GM15510 (cell line): ENCODE data around the gene IRAK4.
A peak's percentile ranks its signal among the peaks of the same experiment; 100 is the strongest.

Experiments used
- POLR2A ChIP-seq: IDR thresholded peaks from 3 replicates; pipeline ENCODE4 v1.6.1; 2011; ENCODE audit warnings: borderline replicate concordance; ENCODE audit not compliant: insufficient read length; ENCODE audit errors: extremely low read depth

The IRAK4 gene

GRCh38 chr12:43758728-43759563, at the start of gene IRAK4, which contains the start of gene PUS7L:
Gene IRAK4 (plus strand): TSS chr12:43758951. CDS start chr12:43768112, 9,161 bp downstream.
Gene PUS7L (minus strand): TSS chr12:43758790. CDS start chr12:43755245, 3,545 bp downstream.
- TF ChIP-seq POLR2A: peak; percentile 88

GRCh38 chr12:43711348-43711747, 47.4 kb upstream of the IRAK4 start:
- TF ChIP-seq POLR2A: no peak

- no peak for TF ChIP-seq POLR2A
These were observed 36.1 kb upstream of the IRAK4 start for GRCh38 chr12:43722621-43723020.

DNA sequence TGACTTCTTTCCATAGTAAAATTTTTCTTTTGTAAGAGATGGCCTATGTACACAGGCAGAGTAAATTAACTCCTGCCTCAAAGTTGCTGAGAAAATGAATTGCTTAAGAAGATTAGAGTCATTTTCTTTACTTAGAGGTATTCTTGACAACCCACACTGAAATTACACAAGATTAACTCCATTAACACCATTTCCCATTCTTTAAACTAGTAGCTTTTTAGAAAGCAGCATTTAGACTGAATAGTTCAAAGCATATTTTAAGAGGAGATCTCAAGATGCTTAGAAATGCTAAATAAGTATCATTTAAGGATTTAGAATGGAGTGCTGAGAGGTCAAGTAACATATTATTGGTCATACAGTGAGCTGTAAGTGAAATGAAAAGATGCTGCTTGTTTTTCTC, 35.6 kb upstream of the IRAK4 start:
- no peak for TF ChIP-seq POLR2A

- no peak for TF ChIP-seq POLR2A
These were observed 30.6 kb upstream of the IRAK4 start for GRCh38 chr12:43728117-43728516.

GRCh38 chr12:43728698-43729097, 30.1 kb upstream of the IRAK4 start:
- TF ChIP-seq POLR2A: no peak

DNA sequence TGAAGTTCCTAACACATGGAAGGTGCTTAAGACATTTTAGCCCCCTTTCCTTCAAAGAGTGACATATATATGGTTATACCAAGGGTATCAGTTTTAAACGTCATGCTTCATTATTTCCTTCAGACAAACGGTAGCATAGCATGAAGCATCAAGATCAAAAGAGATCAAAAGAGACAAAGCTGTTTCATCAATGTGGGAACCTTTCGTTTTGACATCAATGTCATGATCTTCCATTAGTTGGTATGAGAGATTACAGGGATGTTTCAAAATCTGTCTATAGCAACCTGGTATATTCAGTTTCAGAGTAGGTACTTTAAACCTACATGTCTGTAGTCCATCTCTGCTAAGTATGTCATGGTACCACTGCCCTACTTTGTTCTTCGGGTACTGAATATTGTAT, 28.5 kb upstream of the IRAK4 start:
- TF ChIP-seq POLR2A: no peak

GRCh38 chr12:43733687-43734086, 25.1 kb upstream of the IRAK4 start:
- TF ChIP-seq POLR2A: no peak

DNA sequence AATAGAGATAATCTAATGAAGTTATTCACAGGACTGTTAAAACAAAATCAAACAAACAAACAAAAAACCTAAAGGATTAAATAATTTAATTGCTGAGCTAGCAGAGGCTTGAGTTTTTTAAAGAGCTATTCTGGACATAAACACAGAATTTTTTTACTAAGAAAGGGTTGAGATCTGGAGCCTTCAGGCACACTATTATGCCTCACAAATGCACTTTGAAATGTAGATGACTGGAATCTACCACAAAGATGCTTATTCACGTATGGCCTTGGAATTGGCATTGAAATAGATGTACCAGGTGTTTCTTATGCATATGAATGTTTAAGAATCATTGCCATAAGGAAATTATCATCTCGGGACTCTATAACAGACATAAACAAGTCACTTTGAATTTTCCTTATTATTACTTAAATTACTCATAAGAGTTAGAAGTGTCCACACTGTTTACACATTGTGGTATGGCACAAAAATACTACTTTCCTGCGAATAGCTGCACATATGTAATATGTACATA, 21.8 kb upstream of the IRAK4 start:
- no peak for TF ChIP-seq POLR2A

DNA sequence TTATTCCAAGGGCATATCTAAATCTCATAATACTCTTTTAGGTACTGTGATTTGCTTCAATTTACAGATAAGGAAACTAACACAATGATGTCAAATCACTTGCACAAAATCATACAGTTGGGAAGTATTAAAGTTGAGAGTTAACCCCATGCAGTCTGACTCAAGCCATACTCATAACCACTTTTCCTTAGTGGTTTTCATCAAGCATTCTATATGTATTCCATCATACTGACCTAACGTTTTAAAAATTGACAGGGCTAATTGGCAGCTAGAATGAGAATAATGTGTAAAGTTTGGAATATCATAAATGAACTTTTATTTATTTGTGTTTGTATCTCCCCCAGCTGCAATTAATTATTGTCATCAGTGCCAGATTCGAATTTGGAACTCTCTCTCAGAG, 21.1 kb upstream of the IRAK4 start:
- TF ChIP-seq POLR2A: no peak

DNA sequence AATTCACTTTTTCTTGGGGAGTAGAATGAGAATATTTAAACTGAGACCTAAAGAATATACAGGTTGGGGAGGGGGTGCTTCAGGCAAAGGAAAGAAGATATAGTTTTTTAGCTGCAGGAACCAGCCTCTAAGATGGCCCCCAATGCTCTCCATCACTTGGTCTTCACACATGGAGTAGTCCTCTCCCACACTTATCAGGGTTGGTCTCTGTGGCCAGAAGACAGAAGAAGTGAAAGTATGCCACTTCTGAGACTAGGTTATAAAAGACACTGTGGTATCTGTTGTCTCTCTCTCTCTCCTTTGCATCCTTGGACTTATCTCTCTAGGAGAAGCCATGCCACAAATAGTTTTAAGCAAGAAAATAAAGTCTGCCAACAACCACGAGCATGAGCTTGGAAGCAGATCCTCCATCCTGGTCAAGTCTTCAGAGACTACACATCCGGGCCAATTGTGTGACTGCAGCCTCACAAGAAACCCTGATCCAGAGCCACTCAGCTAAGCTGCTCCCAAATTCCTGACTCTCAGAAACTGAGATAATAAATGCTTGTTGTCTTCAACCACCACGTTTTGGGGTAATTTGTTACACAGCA, 18.1 kb upstream of the IRAK4 start:
- no peak for TF ChIP-seq POLR2A

DNA sequence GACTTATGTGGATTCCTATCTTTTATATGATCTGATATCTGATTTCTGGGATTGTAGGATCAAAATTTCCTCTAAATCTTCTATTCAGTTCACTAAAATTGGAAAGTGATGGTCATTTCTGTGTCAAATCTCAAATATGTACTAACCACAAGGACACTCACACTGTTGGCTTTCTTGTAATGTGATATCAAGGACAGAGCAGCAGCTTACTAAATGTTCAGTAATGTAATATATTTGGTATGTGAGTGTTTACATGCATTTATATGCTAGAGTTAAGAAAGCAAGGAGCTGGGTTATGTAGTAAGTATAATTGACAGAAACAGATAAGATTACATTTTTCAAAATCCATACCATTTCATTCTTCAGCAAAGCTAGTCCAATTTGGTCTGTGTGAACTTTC, 16.6 kb upstream of the IRAK4 start:
- no peak for TF ChIP-seq POLR2A

GRCh38 chr12:43744826-43745225, 13.9 kb upstream of the IRAK4 start:
- no peak for TF ChIP-seq POLR2A

DNA sequence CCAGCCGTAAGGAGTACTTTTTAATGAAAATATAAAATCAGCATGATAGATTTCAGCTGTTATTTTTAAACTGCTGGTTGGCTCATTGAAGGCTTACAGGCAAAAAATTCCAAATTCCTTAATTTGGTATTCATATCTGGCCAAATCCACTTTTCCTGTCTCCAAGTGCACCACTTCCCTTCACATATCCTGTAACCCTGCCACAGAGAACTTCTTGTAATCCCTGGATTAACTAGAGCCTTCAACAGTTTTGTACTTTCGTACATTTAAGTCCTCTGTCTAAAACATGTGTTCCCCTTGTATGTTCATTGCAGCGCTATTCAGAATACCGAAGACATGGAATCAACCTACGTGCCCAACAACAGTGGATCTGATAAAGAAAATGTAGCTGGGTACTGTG, 9.7 kb upstream of the IRAK4 start:
- no peak for TF ChIP-seq POLR2A

DNA sequence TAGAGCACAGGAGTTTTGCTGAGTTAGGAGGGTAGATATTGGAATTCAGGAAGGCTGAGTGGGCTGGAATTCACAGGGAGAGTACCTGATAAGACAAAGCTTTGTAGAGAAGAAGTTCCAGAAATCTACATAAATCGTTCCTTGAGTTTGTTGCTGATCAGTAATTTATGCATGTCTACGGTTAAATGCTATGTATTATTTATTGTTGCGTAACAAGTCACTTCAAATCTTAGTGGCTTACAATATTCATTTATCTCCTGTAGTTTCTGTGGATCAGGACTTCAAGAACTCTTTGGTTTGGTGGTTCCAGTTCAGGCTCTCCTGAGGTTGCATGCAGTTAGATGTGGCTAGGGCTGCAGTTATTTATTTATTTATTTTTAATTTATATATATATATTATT, 7.9 kb upstream of the IRAK4 start:
- TF ChIP-seq POLR2A: no peak

- no peak for TF ChIP-seq POLR2A
These were observed 4.7 kb upstream of the IRAK4 start for GRCh38 chr12:43754015-43754414.
